ENCODE data around the gene SFTPB. TPM values are rescaled to one million over a fixed set of nuclear protein-coding genes. Genes with fewer than 3 reads are reported as not detected.

The SFTPB gene
- total RNA-seq, 8 experiments from 2014 or later = 0.16 to 0.77 (median 0.30) TPM

GRCh38 chr2:85656468-85656867, 11.5 kb downstream of the SFTPB start:
- Histone ChIP-seq H3K4me3 (no peak overlapping the region), H3K27ac (no peak overlapping the region), H3K4me1 (replicated peaks in 1 of 2) (no peaks in the 10 kb centered on the region)
- in situ Hi-C loops (cut with MboI; ENCODE audit: low pct_unique_long_range_greater_than_20kb in 2 of 9, low sequenced_read_pairs in 9 of 9, unreplicated experiment in 9 of 9) = no loop called here
- 58 to 100% (median 86%) methylated on average over 1 to 3 of the region's 3 CpGs; no CpG with 5 or more reads in 6 of the 10 experiments for WGBS, 10 experiments
- ATAC-seq (replicated peaks in 6 of 8) = peak in 2 of 8 experiments; percentile 12 to 15

- Histone ChIP-seq H3K4me3 (no peak overlapping the region), H3K27ac (no peak overlapping the region), H3K4me1 (replicated peaks in 1 of 2) (no peaks in the 10 kb centered on the region)
- peak in 3 of 8 experiments; percentile 5 to 58 (median 45) for ATAC-seq (replicated peaks in 6 of 8)
- in situ Hi-C loops (cut with MboI; ENCODE audit: low pct_unique_long_range_greater_than_20kb in 2 of 9, low sequenced_read_pairs in 9 of 9, unreplicated experiment in 9 of 9) = no loop called here
- WGBS, 10 experiments = 0 to 100% (median 70%) methylated on average over 1 to 4 of the region's 7 CpGs; no CpG with 5 or more reads in 2 of the 10 experiments
Measured at GRCh38 chr2:85655961-85656417, 12.0 kb downstream of the SFTPB start.

GRCh38 chr2:85653996-85654395, 14.0 kb downstream of the SFTPB start:
- no peaks in the 10 kb centered on the region for H3K4me1 ChIP-seq (replicated peaks in 1 of 2)
- ATAC-seq (replicated peaks in 6 of 8) = no peak
- in situ Hi-C loops (cut with MboI; ENCODE audit: low pct_unique_long_range_greater_than_20kb in 2 of 9, low sequenced_read_pairs in 9 of 9, unreplicated experiment in 9 of 9) = no loop called here
- WGBS, 10 experiments = 87 to 100% (median 100%) methylated on average over 1 to 3 of the region's 3 CpGs
- H3K27ac ChIP-seq = no peak overlapping the region
- H3K4me3 ChIP-seq = no peak overlapping the region

- no peak overlapping the region for H3K27ac ChIP-seq
- in situ Hi-C loops (cut with MboI; ENCODE audit: low pct_unique_long_range_greater_than_20kb in 2 of 9, low sequenced_read_pairs in 9 of 9, unreplicated experiment in 9 of 9) = no loop called here
- WGBS, 10 experiments = 60 to 100% (median 86%) methylated on average over 1 to 2 of the region's 2 CpGs; no CpG with 5 or more reads in 2 of the 10 experiments
Measured at GRCh38 chr2:85652056-85652455, 15.9 kb downstream of the SFTPB start.

GRCh38 chr2:85651097-85651496, 16.9 kb downstream of the SFTPB start:
- no peak for ATAC-seq (replicated peaks in 6 of 8)
- 77 to 100% (median 90%) methylated on average over 1 to 3 of the region's 3 CpGs; no CpG with 5 or more reads in 3 of the 10 experiments for WGBS, 10 experiments
- in situ Hi-C loops (cut with MboI; ENCODE audit: low pct_unique_long_range_greater_than_20kb in 2 of 9, low sequenced_read_pairs in 9 of 9, unreplicated experiment in 9 of 9) = no loop called here
- Histone ChIP-seq H3K4me1 (replicated peaks in 1 of 2) (no peaks in the 10 kb centered on the region), H3K4me3 (no peak overlapping the region), H3K27ac (no peak overlapping the region)

More at GRCh38 chr2:85652056-85652455, 15.9 kb downstream of the SFTPB start:
- no peak for ATAC-seq (replicated peaks in 6 of 8)
- Histone ChIP-seq H3K4me3 (no peak overlapping the region), H3K4me1 (replicated peaks in 1 of 2) (no peaks in the 10 kb centered on the region)

- no peaks in the 10 kb centered on the region for H3K4me1 ChIP-seq (replicated peaks in 1 of 2)
- H3K4me3 ChIP-seq = no peak overlapping the region
- no peak overlapping the region for H3K27ac ChIP-seq
- 74 to 100% (median 100%) methylated on average over 1 to 3 of the region's 4 CpGs; no CpG with 5 or more reads in 5 of the 10 experiments for WGBS, 10 experiments
- no peak for ATAC-seq (replicated peaks in 6 of 8)
- in situ Hi-C loops (cut with MboI; ENCODE audit: low pct_unique_long_range_greater_than_20kb in 2 of 9, low sequenced_read_pairs in 9 of 9, unreplicated experiment in 9 of 9) = no loop called here
Measured at GRCh38 chr2:85650456-85650855, 17.5 kb downstream of the SFTPB start.

GRCh38 chr2:85649201-85650190, 18.5 kb downstream of the SFTPB start:
- 30 to 100% (median 93%) methylated on average over 2 to 8 of the region's 9 CpGs for WGBS, 10 experiments
- Histone ChIP-seq H3K4me3 (no peak overlapping the region), H3K27ac (no peak overlapping the region), H3K4me1 (replicated peaks in 1 of 2) (no peaks in the 10 kb centered on the region)
- ATAC-seq (replicated peaks in 6 of 8) = peak in 3 of 8 experiments; percentile 55 to 83 (median 69)
- in situ Hi-C loops (cut with MboI; ENCODE audit: low pct_unique_long_range_greater_than_20kb in 2 of 9, low sequenced_read_pairs in 9 of 9, unreplicated experiment in 9 of 9) = loop anchor here in 1 of 9 experiments (25.0 kb wide), 1 partner anchor 163 kb away; no protein-coding TSS in a partner anchor

GRCh38 chr2:85648619-85649018, 19.4 kb downstream of the SFTPB start:
- peak in 3 of 8 experiments; percentile 77 to 82 (median 79) for ATAC-seq (replicated peaks in 6 of 8)
- in situ Hi-C loops (cut with MboI; ENCODE audit: low pct_unique_long_range_greater_than_20kb in 2 of 9, low sequenced_read_pairs in 9 of 9, unreplicated experiment in 9 of 9) = loop anchor here in 1 of 9 experiments (25.0 kb wide), 1 partner anchor 164 kb away; no protein-coding TSS in a partner anchor
- Histone ChIP-seq H3K27ac (no peak overlapping the region), H3K4me1 (replicated peaks in 1 of 2) (no peaks in the 10 kb centered on the region), H3K4me3 (no peak overlapping the region)
- WGBS, 10 experiments = 38 to 93% (median 80%) methylated on average over 2 of the region's 2 CpGs; no CpG with 5 or more reads in 7 of the 10 experiments

- in situ Hi-C loops (cut with MboI; ENCODE audit: low pct_unique_long_range_greater_than_20kb in 2 of 9, low sequenced_read_pairs in 9 of 9, unreplicated experiment in 9 of 9) = loop anchor here in 1 of 9 experiments (25.0 kb wide), 1 partner anchor 164 kb away; no protein-coding TSS in a partner anchor
- H3K27ac ChIP-seq = no peak overlapping the region
- H3K4me1 ChIP-seq (replicated peaks in 1 of 2) = no peaks in the 10 kb centered on the region
- no peak overlapping the region for H3K4me3 ChIP-seq
- WGBS, 10 experiments = 85 to 100% (median 97%) methylated on average over 1 to 8 of the region's 10 CpGs; no CpG with 5 or more reads in 1 of the 10 experiments
- ATAC-seq (replicated peaks in 6 of 8) = no peak
Measured at GRCh38 chr2:85647823-85648526, 20.0 kb downstream of the SFTPB start.

- WGBS, 10 experiments = 50 to 100% (median 93%) methylated on average over 1 to 2 of the region's 2 CpGs; no CpG with 5 or more reads in 1 of the 10 experiments
- no peak overlapping the region for H3K4me3 ChIP-seq
- no peaks in the 10 kb centered on the region for H3K4me1 ChIP-seq (replicated peaks in 1 of 2)
- in situ Hi-C loops (cut with MboI; ENCODE audit: low pct_unique_long_range_greater_than_20kb in 2 of 9, low sequenced_read_pairs in 9 of 9, unreplicated experiment in 9 of 9) = loop anchor here in 1 of 9 experiments (25.0 kb wide), 1 partner anchor 166 kb away; no protein-coding TSS in a partner anchor
- ATAC-seq (replicated peaks in 6 of 8) = no peak
- no peak overlapping the region for H3K27ac ChIP-seq
Measured at GRCh38 chr2:85646166-85646565, 21.8 kb downstream of the SFTPB start.

- H3K4me3 ChIP-seq = no peak overlapping the region
- in situ Hi-C loops (cut with MboI; ENCODE audit: low pct_unique_long_range_greater_than_20kb in 2 of 9, low sequenced_read_pairs in 9 of 9, unreplicated experiment in 9 of 9) = loop anchor here in 1 of 9 experiments (25.0 kb wide), 1 partner anchor 167 kb away; no protein-coding TSS in a partner anchor
- no peak for ATAC-seq (replicated peaks in 6 of 8)
- WGBS, 10 experiments = 85 to 100% (median 100%) methylated on average over 1 to 6 of the region's 8 CpGs; no CpG with 5 or more reads in 3 of the 10 experiments
- no peaks in the 10 kb centered on the region for H3K4me1 ChIP-seq (replicated peaks in 1 of 2)
- no peak overlapping the region for H3K27ac ChIP-seq
Measured at GRCh38 chr2:85644909-85645308, 23.1 kb downstream of the SFTPB start.

GRCh38 chr2:85642725-85643124, 25.3 kb downstream of the SFTPB start:
- no peak overlapping the region for H3K27ac ChIP-seq
- no peaks in the 10 kb centered on the region for H3K4me1 ChIP-seq (replicated peaks in 1 of 2)
- ATAC-seq (replicated peaks in 6 of 8) = no peak
- no peak overlapping the region for H3K4me3 ChIP-seq
- in situ Hi-C loops (cut with MboI; ENCODE audit: low pct_unique_long_range_greater_than_20kb in 2 of 9, low sequenced_read_pairs in 9 of 9, unreplicated experiment in 9 of 9) = loop anchor here in 1 of 9 experiments (25.0 kb wide), 1 partner anchor 170 kb away; no protein-coding TSS in a partner anchor
- WGBS, 10 experiments = 94 to 100% (median 100%) methylated on average over 1 to 3 of the region's 3 CpGs; no CpG with 5 or more reads in 2 of the 10 experiments
